IPS DF 4.7 (cell line): ENCODE measurements around the gene FEZF1.
"Not testable (repeated sequence)": the region's sequence is repeated elsewhere in the genome, so short reads cannot be mapped to it uniquely, and the experiment has no call there.

Source experiments
- DNase-seq: peaks from one replicate; pipeline ENCODE4 v3.0.0-alpha.2; 2013; ENCODE audit warnings: low spot score; ENCODE audit errors: extremely low read depth

FEZF1 gene

DNA sequence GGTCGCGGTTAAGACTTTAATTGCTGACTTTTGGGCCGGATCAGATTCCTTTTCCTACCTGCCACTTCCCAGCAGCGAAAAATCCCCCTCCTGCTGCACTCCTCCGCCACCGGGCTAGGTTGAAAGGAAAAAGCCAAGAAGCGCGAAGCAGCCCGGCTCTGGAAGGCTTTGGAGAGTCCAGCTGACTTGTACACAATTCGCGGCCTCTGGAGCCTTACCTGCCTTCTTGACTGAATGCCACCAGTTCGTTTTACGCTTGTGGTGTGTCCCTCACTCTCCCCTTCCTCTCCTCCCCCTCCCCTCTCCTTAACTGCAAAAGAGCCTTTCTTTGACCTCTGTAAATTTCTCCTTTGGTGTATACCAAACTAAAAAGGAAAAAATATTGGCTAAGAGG, 2.7 kb upstream of the FEZF1 start:
- DNase-seq: no peak

DNA sequence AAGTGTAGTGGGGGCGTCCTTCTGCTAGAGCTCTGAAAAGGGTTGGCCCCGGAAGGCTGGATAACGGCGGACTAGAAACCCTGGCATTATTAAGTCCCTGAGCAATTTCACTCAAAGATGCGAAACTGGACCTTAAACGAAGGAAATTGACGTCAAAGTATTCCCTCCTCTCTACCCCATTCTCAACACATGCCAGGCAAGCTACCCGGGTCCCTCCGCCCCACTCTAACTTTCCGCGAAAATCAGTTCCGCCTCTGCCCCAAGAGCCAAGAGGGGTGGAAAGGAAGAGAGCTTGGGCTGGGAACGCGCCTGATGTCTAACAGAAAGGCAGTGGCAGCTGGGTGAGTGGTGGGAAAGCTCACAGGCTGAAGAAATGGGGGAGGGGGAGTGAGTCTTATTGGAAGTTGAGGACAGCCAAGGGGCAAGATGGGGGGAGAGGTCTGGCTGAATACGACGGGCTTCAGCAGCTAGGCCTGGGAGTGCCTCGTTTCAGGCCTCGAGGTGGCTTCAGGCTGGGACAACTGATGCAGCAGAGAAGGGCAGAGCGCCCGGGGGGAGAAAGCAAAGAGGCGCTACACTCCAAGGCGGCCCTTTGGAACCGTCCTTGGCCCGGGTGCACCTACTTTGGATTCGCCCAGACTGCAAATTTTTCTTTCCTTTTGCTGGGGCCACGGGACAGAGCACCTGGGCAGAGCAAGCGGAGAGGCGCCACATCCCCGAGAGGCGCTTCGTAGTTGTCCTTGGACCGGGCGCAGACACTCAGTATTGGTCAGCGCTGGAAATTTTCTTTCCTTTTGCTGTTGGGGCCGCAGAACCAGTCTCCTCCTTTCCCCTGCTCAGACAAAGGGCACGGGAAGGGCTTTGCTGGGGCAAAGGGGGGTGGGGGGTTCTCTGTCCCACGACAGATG, 2.0 kb upstream of the FEZF1 start:
- no peak for DNase-seq

DNA sequence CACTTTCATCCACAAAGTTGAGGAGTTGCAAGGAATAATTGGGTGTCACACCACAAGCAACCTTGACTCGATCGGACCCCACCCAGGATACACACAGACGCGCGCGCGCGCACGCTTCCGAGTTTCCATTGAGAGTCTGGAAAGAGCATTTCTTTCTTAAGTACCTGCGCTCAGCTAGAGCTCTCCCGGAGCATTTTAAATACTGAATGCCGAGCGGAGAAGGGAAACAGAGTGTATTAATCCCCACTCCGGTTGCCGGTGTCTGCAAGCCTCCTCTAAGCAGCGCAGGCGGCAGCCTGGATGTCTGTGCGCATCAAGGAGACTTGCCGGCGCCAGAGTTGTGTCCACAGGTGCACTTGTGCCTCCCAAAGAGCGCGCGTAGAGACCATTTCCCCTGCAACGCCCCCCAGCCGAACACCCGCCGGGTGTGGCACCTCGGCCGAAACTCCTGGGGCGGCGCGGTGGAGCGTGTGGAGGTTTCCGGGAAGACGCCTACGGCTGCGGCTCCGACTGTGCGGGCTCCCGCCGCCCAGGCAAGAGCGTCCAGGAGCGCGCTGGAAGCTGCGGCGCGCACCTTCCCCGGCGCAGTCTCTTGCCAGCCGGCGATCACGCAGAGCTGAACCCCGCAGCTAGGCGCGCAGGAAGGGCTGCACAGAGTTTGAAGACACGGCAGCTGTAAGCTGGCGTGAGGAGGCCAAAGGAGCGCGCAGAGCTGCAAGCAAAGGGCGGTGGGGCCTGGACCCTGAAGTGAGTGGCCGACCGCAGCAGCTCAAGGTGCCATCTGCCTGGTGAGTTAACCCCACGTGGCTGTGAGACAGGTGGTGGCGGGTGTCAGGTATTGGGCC, 1.1 kb upstream of the FEZF1 start:
- no peak for DNase-seq

- DNase-seq: no peak
Measured at GRCh38 chr7:122304996-122305421, 459 bp upstream of the FEZF1 start.

DNA sequence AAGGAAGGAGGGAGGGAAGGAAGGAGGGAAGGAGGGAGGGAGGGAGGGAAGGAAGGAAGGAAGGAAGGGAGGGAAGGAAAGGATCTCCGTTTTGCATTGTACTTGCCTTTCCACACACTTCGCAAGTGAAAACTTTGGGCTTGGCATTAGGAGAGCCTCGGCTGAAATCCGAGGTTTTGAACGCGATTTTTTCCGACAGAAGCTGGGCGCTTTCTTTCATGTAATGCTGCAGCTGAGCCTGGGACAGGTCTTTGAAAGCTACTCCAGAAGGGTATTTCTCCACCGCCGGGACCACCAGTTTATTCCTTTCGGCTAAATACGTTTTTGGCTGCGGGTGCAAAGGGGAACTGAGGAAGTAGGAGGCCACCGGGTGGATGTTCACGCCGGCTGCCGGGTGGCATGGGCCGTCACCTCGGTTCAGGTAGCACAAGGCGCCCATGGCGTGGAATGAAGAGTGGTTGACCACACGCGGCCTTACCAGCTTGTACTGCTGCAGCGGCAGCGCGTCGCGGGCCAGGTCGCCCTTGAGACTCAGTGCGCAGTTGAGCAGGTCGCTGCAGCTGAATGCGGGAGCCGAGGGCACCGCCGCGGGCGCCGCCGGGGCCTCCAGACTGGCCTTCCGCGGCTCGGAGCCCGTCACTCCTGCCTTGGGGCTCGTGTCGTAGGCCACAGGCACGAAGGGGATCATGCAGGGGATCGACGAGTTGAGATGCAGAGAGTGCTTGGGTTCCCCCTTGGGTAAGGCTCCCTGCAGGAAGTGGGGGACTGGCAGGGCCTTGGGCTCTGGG, 825 bp downstream of the FEZF1 start:
- no peak for DNase-seq

- DNase-seq: no peak
Measured at GRCh38 chr7:122302761-122303530, 1.6 kb downstream of the FEZF1 start.

GRCh38 chr7:122301858-122302760, 2.4 kb downstream of the FEZF1 start:
- no peak for DNase-seq

- no peak for DNase-seq
Measured at GRCh38 chr7:122300956-122301833, 3.4 kb downstream of the FEZF1 start.

DNA sequence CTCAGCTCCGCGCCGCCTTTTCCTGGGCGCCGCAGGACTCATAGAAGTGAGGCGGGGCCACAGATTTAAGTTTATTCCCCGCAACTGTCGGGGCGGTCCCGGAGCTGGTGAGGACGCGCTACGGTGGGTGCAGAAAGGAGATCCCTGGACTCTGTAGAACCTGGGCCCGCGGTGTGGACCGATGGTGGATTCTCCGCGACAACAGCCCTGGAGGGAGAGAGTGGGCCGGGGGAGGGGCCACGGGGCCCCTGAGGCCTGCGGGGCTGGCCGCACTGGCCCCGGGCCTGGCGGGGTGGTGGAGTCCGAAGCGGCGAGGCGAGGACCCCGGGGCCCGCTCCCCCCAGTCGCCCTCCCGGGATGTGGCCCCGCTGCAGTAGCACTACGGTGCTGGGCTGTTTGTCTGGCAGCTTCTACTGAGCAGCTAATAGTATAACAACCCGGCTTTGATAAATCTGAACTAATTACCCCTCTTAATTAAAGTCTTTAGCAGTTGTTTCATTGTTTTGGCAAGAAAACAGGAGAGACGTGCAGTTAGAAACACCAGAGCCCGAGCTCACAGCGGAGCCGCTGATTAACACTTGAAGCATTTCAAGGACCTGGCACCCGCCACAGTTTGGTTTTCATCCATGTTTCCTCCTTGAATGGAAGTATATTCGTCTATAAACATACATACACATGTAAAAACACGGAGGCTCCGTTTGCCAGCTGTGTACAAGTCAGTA, 4.2 kb downstream of the FEZF1 start:
- DNase-seq: no peak

GRCh38 chr7:122299624-122300210, 4.8 kb downstream of the FEZF1 start:
- no peak for DNase-seq

GRCh38 chr7:122298618-122299017, 5.9 kb downstream of the FEZF1 start:
- DNase-seq: no peak

DNA sequence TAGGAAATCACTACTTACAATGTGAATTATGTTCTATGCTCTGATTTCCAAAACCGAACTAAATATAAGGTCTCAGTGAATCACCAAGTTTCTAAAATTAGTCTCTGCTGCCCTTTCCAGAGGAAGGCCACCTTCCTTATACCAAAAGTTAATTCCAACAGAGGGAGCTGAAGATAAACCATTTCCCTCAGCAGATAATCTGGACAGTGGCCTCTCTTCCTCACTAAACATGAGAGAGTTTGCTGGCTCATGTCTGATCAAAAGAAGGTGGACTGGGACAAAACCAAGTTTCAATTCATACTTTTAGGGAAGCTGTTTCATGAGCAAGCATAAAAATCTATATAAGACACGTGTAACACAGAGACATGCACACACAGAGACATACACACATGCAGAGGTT, 6.4 kb downstream of the FEZF1 start:
- DNase-seq: no peak

DNA sequence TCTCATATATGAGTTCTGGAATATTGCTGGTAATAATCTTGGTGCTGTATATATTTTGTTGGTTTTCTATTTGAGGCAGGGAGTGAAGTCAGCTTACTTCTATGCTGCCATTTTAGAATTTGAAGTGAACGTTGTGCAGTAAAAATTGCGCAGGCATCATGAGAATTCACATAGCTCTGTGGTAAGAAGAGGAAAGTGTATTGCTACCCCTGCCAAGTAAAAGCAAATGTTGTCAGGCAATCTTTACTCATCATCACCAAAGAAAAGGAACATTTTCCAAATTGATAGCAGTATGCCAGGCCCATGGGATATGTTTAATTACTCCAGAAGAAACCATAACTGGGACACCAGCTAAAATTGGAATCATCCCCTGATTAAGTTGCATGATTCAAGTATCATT, 13.4 kb downstream of the FEZF1 start:
- DNase-seq: no peak

DNA sequence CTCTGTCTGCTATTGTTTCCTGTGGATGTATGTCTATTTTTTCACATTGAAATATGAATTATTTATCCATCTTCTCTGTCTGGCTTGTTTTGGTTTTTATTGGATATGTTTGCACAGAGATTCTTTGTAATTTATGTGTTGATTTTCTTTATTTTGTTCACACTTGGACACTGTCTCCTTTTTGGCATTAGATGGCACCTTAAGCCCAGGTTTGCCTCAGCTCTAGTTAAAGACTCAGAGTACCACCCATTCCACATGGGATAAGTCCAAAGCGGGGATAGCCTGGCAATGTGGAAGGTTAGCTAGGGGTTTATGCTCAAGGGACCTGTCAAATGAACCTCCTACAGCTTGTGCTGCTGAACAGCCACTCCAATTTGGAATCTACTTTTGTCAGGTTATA, 14.1 kb downstream of the FEZF1 start:
- no peak for DNase-seq

DNA sequence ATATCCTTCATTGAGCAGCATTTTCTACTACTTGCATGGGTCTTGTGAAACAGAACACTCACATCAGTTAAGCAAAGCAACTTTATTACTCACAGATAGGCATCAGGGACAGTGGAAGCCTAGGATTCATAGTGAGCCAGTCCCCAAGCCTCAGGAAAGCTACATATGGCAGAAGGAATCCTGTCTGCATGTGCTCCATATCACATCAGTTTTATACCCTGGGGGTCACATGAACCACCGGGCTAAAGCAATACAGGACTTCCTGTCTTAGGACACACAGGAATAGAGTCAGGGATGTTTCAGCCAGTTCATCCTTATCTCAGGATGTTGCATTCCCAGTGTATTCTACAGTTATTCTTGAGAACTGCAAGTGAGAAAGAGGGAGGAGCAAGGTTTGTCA, 15.1 kb downstream of the FEZF1 start:
- DNase-seq: no peak

DNA sequence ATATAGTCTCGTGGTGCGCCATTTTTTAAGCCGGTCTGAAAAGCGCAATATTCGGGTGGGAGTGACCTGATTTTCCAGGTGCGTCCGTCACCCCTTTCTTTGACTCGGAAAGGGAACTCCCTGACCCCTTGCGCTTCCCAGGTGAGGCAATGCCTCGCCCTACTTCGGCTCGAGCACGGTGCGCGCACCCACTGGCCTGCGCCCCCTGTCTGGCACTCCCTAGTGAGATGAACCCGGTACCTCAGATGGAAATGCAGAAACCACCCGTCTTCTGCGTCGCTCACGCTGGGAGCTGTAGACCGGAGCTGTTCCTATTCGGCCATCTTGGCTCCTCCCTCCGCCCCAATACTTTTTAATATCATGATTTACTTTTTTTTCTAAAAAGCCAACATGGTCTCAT, 19.9 kb downstream of the FEZF1 start:
- not testable (repeated sequence) for DNase-seq

GRCh38 chr7:122273117-122273516, 31.4 kb downstream of the FEZF1 start:
- DNase-seq: no peak

- DNase-seq: no peak
Measured at GRCh38 chr7:122269241-122269640, 35.3 kb downstream of the FEZF1 start.
